IMR-90 (cell line): ENCODE measurements around the gene ABR. TPM values are rescaled to one million over a fixed set of nuclear protein-coding genes. Genes with fewer than 3 reads are reported as not detected.

Source experiments
- ATAC-seq: fragments of 200-7000 bp; cut with Tn5 transposase; 2 replicates; pipeline ENCODE4 v1.9.1; 2020; ENCODE audit warnings: low read depth, mild to moderate bottlenecking, moderate library complexity
- BruUV-seq: library from RNA; stranded (reverse); fragments of 400-500 nt; replicated peaks from 2 replicates; lab custom pipeline; 2021; lab: Mats Ljungman, UMichigan
- CTCF ChIA-PET: fragments of 300-600 bp; formaldehyde crosslinking; extraction: SDS; loops from one replicate; lab custom pipeline; 2021; ENCODE audit warnings: antibody characterized with exemption; lab: Yijun Ruan, JAX
- POLR2A ChIA-PET: fragments of 300-600 bp; sonication (Branson Sonifier 250); formaldehyde crosslinking; loops from one replicate; lab custom pipeline; 2022; ENCODE audit warnings: antibody characterized with exemption; ENCODE audit not compliant: unreplicated experiment; lab: Charles Lee
- DNase-seq: peaks from one replicate; pipeline ENCODE4 v3.0.0; 2013
- H2AFZ ChIP-seq: replicated peaks from 2 replicates; pipeline ENCODE3; 2013; ENCODE audit warnings: low read length, mild to moderate bottlenecking; ENCODE audit not compliant: poor library complexity
- H2AK5ac ChIP-seq: 2 replicates; pipeline ENCODE4 v1.6.1; 2013; ENCODE audit warnings: low read depth, low read length, inconsistent platforms
- H2AK9ac ChIP-seq: replicated peaks from 2 replicates; pipeline ENCODE3; 2013; ENCODE audit warnings: mild to moderate bottlenecking, low read depth, low read length, moderate library complexity; ENCODE audit not compliant: poor library complexity
- H2BK120ac ChIP-seq: 2 replicates; pipeline ENCODE4 v1.6.1; 2013; ENCODE audit warnings: low read depth, low read length, inconsistent platforms
- H2BK15ac ChIP-seq: 3 replicates; pipeline ENCODE4 v1.6.1; 2013; ENCODE audit warnings: low read depth, low read length, inconsistent platforms
- H2BK20ac ChIP-seq: 2 replicates; pipeline ENCODE4 v1.6.1; 2013; ENCODE audit warnings: low read depth, mild to moderate bottlenecking, inconsistent platforms, low read length, moderate library complexity
- H2BK5ac ChIP-seq: 2 replicates; pipeline ENCODE4 v1.6.1; 2013; ENCODE audit warnings: mild to moderate bottlenecking, low read depth, low read length, inconsistent platforms; ENCODE audit not compliant: poor library complexity, severe bottlenecking
- H3K14ac ChIP-seq: replicated peaks from 2 replicates; pipeline ENCODE4 v1.6.1; 2013; ENCODE audit warnings: low read depth, low read length, inconsistent platforms
- H3K18ac ChIP-seq: 2 replicates; pipeline ENCODE4 v1.6.1; 2013; ENCODE audit warnings: low read depth, low read length, control low read depth
- H3K23ac ChIP-seq: 2 replicates; pipeline ENCODE4 v1.6.1; 2013; ENCODE audit warnings: low read depth, low read length, inconsistent platforms
- H3K27ac ChIP-seq: 2 replicates; pipeline ENCODE4 v1.5.1; 2013; ENCODE audit warnings: mild to moderate bottlenecking, control low read depth, low read length; ENCODE audit not compliant: insufficient read depth
- H3K27me3 ChIP-seq: 2 replicates; pipeline ENCODE4 v1.6.1; 2013; ENCODE audit warnings: low read length; ENCODE audit not compliant: control insufficient read depth, insufficient read depth
- H3K36me3 ChIP-seq: 2 replicates; pipeline ENCODE4 v1.6.1; 2013; ENCODE audit warnings: low read length, mixed read lengths; ENCODE audit not compliant: control insufficient read depth, insufficient read depth
- H3K4ac ChIP-seq: 2 replicates; pipeline ENCODE4 v1.6.1; 2013; ENCODE audit warnings: low read depth, low read length, inconsistent platforms
- H3K4me1 ChIP-seq: 2 replicates; pipeline ENCODE4 v1.6.1; 2013; ENCODE audit warnings: low read length, mixed read lengths; ENCODE audit not compliant: control insufficient read depth, insufficient read depth
- H3K4me2 ChIP-seq: 2 replicates; pipeline ENCODE4 v1.6.1; 2013; ENCODE audit warnings: low read depth, mild to moderate bottlenecking, control low read depth, low read length, moderate library complexity
- H3K4me3 ChIP-seq: 2 replicates; pipeline ENCODE4 v1.5.1; 2013; ENCODE audit warnings: low read depth, mild to moderate bottlenecking, control low read depth, low read length, moderate library complexity; ENCODE audit not compliant: insufficient read depth
- H3K56ac ChIP-seq: 2 replicates; pipeline ENCODE4 v1.6.1; 2013; ENCODE audit warnings: low read length, inconsistent platforms; ENCODE audit not compliant: insufficient read depth; ENCODE audit errors: extremely low read depth
- H3K79me1 ChIP-seq, 2 experiments: 2 replicates each; pipeline ENCODE4 v1.6.1; 2013; ENCODE audit warnings: low read length in 2 of 2, inconsistent platforms in 1 of 2, low read depth in 1 of 2
- H3K9ac ChIP-seq: 2 replicates; pipeline ENCODE4 v1.6.1; 2013; ENCODE audit warnings: low read depth, low read length, control low read depth
- H3K9me1 ChIP-seq: 2 replicates; pipeline ENCODE4 v1.6.1; 2013; ENCODE audit warnings: low read length, inconsistent platforms; ENCODE audit not compliant: insufficient read depth
- H3K9me3 ChIP-seq: 2 replicates; pipeline ENCODE4 v1.6.1; 2013; ENCODE audit warnings: low read length; ENCODE audit not compliant: control insufficient read depth, insufficient read depth
- H4K20me1 ChIP-seq: 2 replicates; pipeline ENCODE4 v1.6.1; 2013; ENCODE audit warnings: low read length, inconsistent platforms; ENCODE audit not compliant: insufficient read depth
- H4K5ac ChIP-seq: 2 replicates; pipeline ENCODE4 v1.6.1; 2013; ENCODE audit warnings: mild to moderate bottlenecking, low read depth, low read length, control low read depth
- H4K8ac ChIP-seq, 2 experiments: 2 replicates each; pipeline ENCODE4 v1.6.1; 2013; ENCODE audit warnings: low read depth in 2 of 2, low read length in 2 of 2, control low read depth in 1 of 2, inconsistent platforms in 1 of 2
- H4K91ac ChIP-seq: 2 replicates; pipeline ENCODE4 v1.6.1; 2013; ENCODE audit warnings: low read depth, low read length, inconsistent platforms; ENCODE audit not compliant: insufficient read depth
- BHLHE40 ChIP-seq: fragments of 150-350 bp; IDR thresholded peaks from 2 replicates; pipeline ENCODE4 v1.6.1; 2016; ENCODE audit warnings: mild to moderate bottlenecking, low read depth, low read length
- CEBPB ChIP-seq: IDR thresholded peaks from 2 replicates; pipeline ENCODE4 v1.6.1; 2012; ENCODE audit warnings: low read depth, low read length, improper control_type of control experiment
- CHD1 ChIP-seq: IDR thresholded peaks from 2 replicates; pipeline ENCODE4 v1.6.1; 2012; ENCODE audit warnings: low read depth, low read length, improper control_type of control experiment
- CTCF ChIP-seq: conservative IDR thresholded peaks from 2 replicates; pipeline ENCODE4 v1.5.1; 2012; ENCODE audit warnings: mild to moderate bottlenecking, low read depth, low read length, improper control_type of control experiment
- FOS ChIP-seq: fragments of 150-350 bp; IDR thresholded peaks from 2 replicates; pipeline ENCODE4 v1.6.1; 2016; ENCODE audit warnings: low read depth, low read length
- MAFK ChIP-seq: IDR thresholded peaks from 2 replicates; pipeline ENCODE4 v1.6.1; 2012; ENCODE audit warnings: low read depth, low read length, improper control_type of control experiment
- MAZ ChIP-seq: IDR thresholded peaks from 2 replicates; pipeline ENCODE4 v1.6.1; 2012; ENCODE audit warnings: low read depth, mild to moderate bottlenecking, low read length, improper control_type of control experiment, moderate library complexity, borderline replicate concordance
- MXI1 ChIP-seq: IDR thresholded peaks from 2 replicates; pipeline ENCODE4 v1.6.1; 2012; ENCODE audit warnings: low read depth, mild to moderate bottlenecking, low read length, moderate library complexity, borderline replicate concordance
- POLR2A ChIP-seq: IDR thresholded peaks from 2 replicates; pipeline ENCODE4 v1.6.1; 2012; ENCODE audit warnings: mild to moderate bottlenecking, low read depth, low read length
- RCOR1 ChIP-seq: IDR thresholded peaks from 2 replicates; pipeline ENCODE4 v1.6.1; 2012; ENCODE audit warnings: mild to moderate bottlenecking, low read length, improper control_type of control experiment; ENCODE audit not compliant: insufficient replicate concordance
- SMC3 ChIP-seq: fragments of 150-350 bp; IDR thresholded peaks from 2 replicates; pipeline ENCODE4 v1.6.1; 2016; ENCODE audit warnings: low read depth, mild to moderate bottlenecking, antibody characterized with exemption, low read length, moderate library complexity
- WGBS, 2 experiments: methylation state at CpG; one replicate each; pipeline versions ENCODE4 v1.1.5 to v1.1.7; 2013; ENCODE audit warnings: missing lambda C conversion rate in 2 of 2; ENCODE audit not compliant: insufficient read length in 1 of 2; ENCODE audit errors: extremely low coverage in 2 of 2; 5-methylcytosine and 5-hydroxymethylcytosine counted together
- dilution Hi-C: fragments of 300-500 bp; cut with HindIII; formaldehyde crosslinking; loops from one replicate; pipeline ENCODE4 v1.14.3; 2018; ENCODE audit warnings: low sequenced_read_pairs; ENCODE audit not compliant: unreplicated experiment
- in situ Hi-C: fragments of 300-500 bp; cut with MboI; formaldehyde crosslinking; loops from 3 replicates; pipeline ENCODE4 v1.14.3; 2019; ENCODE audit warnings: low sequenced_read_pairs, inconsistent platforms, mixed read lengths
- intact Hi-C: fragments of 100-400 bp; cut with micrococcal nuclease; formaldehyde crosslinking; loops from 2 replicates; pipeline ENCODE4 v1.10.0; 2022
- polyA plus RNA-seq, 3 experiments: library from polyadenylated mRNA; depleted of rRNA; stranded (reverse); fragments of >200 nt; gene quantifications; 2 replicates each; pipeline ENCODE4 v1.2.3, GENCODE V29; 2012; ENCODE audit warnings: low replicate concordance in 1 of 3
- total RNA-seq: library from RNA; depleted of rRNA; stranded (reverse); fragments of >200 nt; gene quantifications from 2 replicates; pipeline ENCODE4 v1.2.3, GENCODE V29; 2012
- TF ChIP-seq, protein P1 (sequence below): fragments of 150-350 bp; IDR thresholded peaks from 2 replicates; pipeline ENCODE4 v1.6.1; 2017; ENCODE audit warnings: mild to moderate bottlenecking, antibody characterized with exemption, low read length, low read depth

The ABR gene
- total and polyA plus RNA-seq, 2 of the 4 experiments (the other 2 are of a cell fraction): 28.3 to 79.7 TPM

DNA sequence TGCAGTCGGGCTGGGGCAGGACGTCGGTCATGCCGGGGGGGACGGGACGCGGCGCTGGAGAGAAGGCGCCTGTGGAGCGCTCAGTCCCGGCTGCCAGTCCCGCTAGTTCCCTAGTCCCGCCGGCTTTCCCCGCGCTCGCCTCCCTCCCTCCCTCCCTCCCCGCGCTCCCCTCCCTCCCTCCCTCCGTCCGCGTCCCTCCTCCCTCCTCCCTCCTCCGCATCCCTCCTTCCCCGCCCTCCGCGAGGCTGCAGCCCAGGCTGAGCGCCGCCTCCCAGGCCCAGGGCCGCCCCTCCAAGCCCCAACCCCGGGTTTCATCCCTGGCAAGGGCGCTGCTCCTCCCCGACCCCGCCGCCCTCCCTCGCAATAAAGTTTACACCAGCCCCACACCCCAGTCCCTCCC is 148.1 kb downstream of the ABR start:
- Histone ChIP-seq H2AK9ac (no peak overlapping the region), H4K5ac (no peak overlapping the region), H3K14ac (no peak overlapping the region), H3K4ac (no peak overlapping the region), H2BK120ac (no peak overlapping the region), H3K9me1 (peaks cover 13% of the 10 kb centered on the region), H3K18ac (no peak overlapping the region), H4K91ac (no peak overlapping the region), H4K20me1 (peaks cover 45% of the 10 kb centered on the region), H3K9me3 (no peaks in the 10 kb centered on the region), H3K27me3 (no peaks in the 10 kb centered on the region), H4K8ac (no peak overlapping the region), H3K36me3 (peaks cover 13% of the 10 kb centered on the region), H3K9ac (no peak overlapping the region), H3K23ac (no peak overlapping the region), H2BK20ac (no peak overlapping the region), H2AFZ (no peak overlapping the region), H3K79me1 (peaks cover 0 to 25% of the 10 kb centered on the region in 2 experiments), H2AK5ac (no peak overlapping the region), H2BK15ac (no peak overlapping the region), H2BK5ac (no peak overlapping the region), H3K4me3 (no peak overlapping the region), H3K4me1 (peaks cover 21% of the 10 kb centered on the region), H3K27ac (no peak overlapping the region), H3K4me2 (no peak overlapping the region), H3K56ac (no peak overlapping the region)
- BruUV-seq: no TSS peak
- POLR2A ChIA-PET: no interaction called here
- TF ChIP-seq CEBPB: no peak
- no peak for TF ChIP-seq MXI1
- TF ChIP-seq FOS: no peak
- no peak for TF ChIP-seq MAFK
- no peak for TF ChIP-seq SMC3
- TF ChIP-seq, protein P1, sequence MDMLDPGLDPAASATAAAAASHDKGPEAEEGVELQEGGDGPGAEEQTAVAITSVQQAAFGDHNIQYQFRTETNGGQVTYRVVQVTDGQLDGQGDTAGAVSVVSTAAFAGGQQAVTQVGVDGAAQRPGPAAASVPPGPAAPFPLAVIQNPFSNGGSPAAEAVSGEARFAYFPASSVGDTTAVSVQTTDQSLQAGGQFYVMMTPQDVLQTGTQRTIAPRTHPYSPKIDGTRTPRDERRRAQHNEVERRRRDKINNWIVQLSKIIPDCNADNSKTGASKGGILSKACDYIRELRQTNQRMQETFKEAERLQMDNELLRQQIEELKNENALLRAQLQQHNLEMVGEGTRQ: no peak
- TF ChIP-seq POLR2A: no peak
- TF ChIP-seq MAZ: no peak
- TF ChIP-seq CTCF: no peak
- TF ChIP-seq BHLHE40: no peak
- TF ChIP-seq RCOR1: no peak
- TF ChIP-seq CHD1: no peak
- ATAC-seq: no peak
- intact Hi-C loops: no loop called here
- in situ Hi-C loops: no loop called here
- dilution Hi-C loops: no loop called here
- no CpG with 5 or more reads among the region's 35 CpGs for WGBS, 2 experiments
- CTCF ChIA-PET: no interaction called here
- DNase-seq: no peak
